Progenitor cell of endocrine pancreas (in vitro differentiated cells): ENCODE measurements around the gene HIGD1C. TPM values are rescaled to one million over a fixed set of nuclear protein-coding genes. Genes with fewer than 3 reads are reported as not detected.

Source experiments
- DNase-seq: peaks from one replicate; pipeline ENCODE4 v3.0.0; 2021; ENCODE audit warnings: low spot score; ENCODE audit not compliant: unreplicated experiment
- H3K27ac Mint-ChIP-seq: 2 replicates; pipeline ENCODE4 v1.8.0; 2021; ENCODE audit warnings: mild to moderate bottlenecking, moderate library complexity, mixed read lengths
- H3K27me3 Mint-ChIP-seq: 2 replicates; pipeline ENCODE4 v1.8.0; 2021; ENCODE audit warnings: mixed read lengths
- H3K36me3 Mint-ChIP-seq: 2 replicates; pipeline ENCODE4 v1.8.0; 2022; ENCODE audit warnings: mixed read lengths; ENCODE audit not compliant: insufficient read depth
- H3K4me1 Mint-ChIP-seq: 2 replicates; pipeline ENCODE4 v1.8.0; 2021; ENCODE audit warnings: low read depth, mixed read lengths
- H3K4me3 Mint-ChIP-seq: 2 replicates; pipeline ENCODE4 v1.8.0; 2021; ENCODE audit warnings: low read depth, mild to moderate bottlenecking, moderate library complexity, mixed read lengths
- H3K9me3 Mint-ChIP-seq: 2 replicates; pipeline ENCODE4 v1.8.0; 2021; ENCODE audit warnings: low read depth, mixed read lengths
- CTCF ChIP-seq: fragments of 200-600 bp; sonication (generic); IDR thresholded peaks from one replicate; pipeline ENCODE4 v1.5.0; 2021; ENCODE audit warnings: antibody characterized with exemption, mild to moderate bottlenecking; ENCODE audit not compliant: unreplicated experiment
- total RNA-seq: library from RNA; stranded (reverse); gene quantifications from 2 replicates; pipeline ENCODE4 v1.2.1, GENCODE V29; 2021

HIGD1C gene
- total RNA-seq, 1 donor from 2014 or later: not detected

DNA sequence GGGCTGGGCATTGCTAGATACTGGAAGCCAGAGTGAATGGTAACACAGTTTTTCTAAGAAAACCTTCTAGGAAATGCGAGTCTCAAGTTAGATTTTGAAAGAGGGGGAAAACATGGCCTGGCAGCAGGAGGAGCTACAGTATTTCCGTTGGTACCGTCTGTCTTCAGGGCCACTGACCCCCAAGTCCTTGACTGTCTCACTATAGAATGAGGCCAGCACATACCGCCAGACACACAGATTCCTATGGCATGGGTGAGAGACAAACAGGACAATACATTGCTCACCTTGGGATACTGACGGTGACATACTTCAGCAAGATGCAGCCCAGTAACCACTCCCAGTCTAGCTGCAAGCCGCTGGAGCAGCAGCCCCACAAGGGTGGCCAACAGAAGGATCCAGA lies 52.2 kb downstream of the HIGD1C start:
- no peaks in the 10 kb centered on the region for H3K9me3 Mint-ChIP-seq
- DNase-seq: no peak
- peaks cover 16% of the 10 kb centered on the region for H3K4me1 Mint-ChIP-seq
- no peaks in the 10 kb centered on the region for H3K27me3 Mint-ChIP-seq
- no peak for TF ChIP-seq CTCF
- H3K4me3 Mint-ChIP-seq: no peak overlapping the region
- H3K27ac Mint-ChIP-seq: peak overlapping the region; percentile 92
- H3K36me3 Mint-ChIP-seq: peaks cover 34% of the 10 kb centered on the region

GRCh38 chr12:51005030-51005429 lies 52.7 kb downstream of the HIGD1C start:
- Mint-ChIP-seq H3K27ac (peak overlapping the region; percentile 92), H3K27me3 (no peaks in the 10 kb centered on the region), H3K4me3 (no peak overlapping the region), H3K36me3 (peaks cover 34% of the 10 kb centered on the region), H3K4me1 (peaks cover 16% of the 10 kb centered on the region), H3K9me3 (no peaks in the 10 kb centered on the region)
- no peak for TF ChIP-seq CTCF
- DNase-seq: no peak

DNA sequence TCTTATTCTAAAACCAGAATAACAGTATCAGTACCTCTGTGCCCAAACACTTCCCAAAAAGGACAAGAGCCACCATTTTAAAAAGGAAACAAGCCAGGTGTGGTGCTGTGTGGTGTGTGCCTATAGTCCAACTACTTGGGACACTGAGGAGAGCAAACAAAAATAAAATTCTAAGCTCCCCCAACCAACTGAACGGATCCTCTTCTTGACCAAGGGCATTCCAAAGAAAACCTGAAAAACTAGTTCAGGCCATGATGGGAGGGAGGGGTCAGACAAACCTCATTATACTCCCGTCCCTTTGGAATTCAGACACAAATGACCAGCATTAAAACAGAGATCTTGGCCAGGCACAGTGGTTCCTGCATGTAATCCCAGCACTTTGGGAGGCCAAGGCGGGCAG lies 53.3 kb downstream of the HIGD1C start:
- H3K36me3 Mint-ChIP-seq: peaks cover 28% of the 10 kb centered on the region
- H3K27me3 Mint-ChIP-seq: no peaks in the 10 kb centered on the region

GRCh38 chr12:51008329-51009055 lies 56.1 kb downstream of the HIGD1C start:
- DNase-seq: no peak
- peaks cover 19% of the 10 kb centered on the region for H3K4me1 Mint-ChIP-seq
- H3K27ac Mint-ChIP-seq: peak overlapping the region; percentile 39
- TF ChIP-seq CTCF: no peak
- no peak overlapping the region for H3K4me3 Mint-ChIP-seq
- peaks cover 27% of the 10 kb centered on the region for H3K36me3 Mint-ChIP-seq
- no peaks in the 10 kb centered on the region for H3K9me3 Mint-ChIP-seq
- H3K27me3 Mint-ChIP-seq: no peaks in the 10 kb centered on the region

More for the DNA sequence above, 53.3 kb downstream of the HIGD1C start:
- no peak for DNase-seq
- H3K9me3 Mint-ChIP-seq: no peaks in the 10 kb centered on the region
- no peak for TF ChIP-seq CTCF
- H3K27ac Mint-ChIP-seq: peak overlapping the region; percentile 92
- H3K4me3 Mint-ChIP-seq: peak overlapping the region; percentile 29
- peaks cover 16% of the 10 kb centered on the region for H3K4me1 Mint-ChIP-seq

GRCh38 chr12:51009056-51009440 lies 56.7 kb downstream of the HIGD1C start:
- Mint-ChIP-seq H3K9me3 (no peaks in the 10 kb centered on the region), H3K4me1 (peaks cover 19% of the 10 kb centered on the region), H3K27ac (peak overlapping the region; percentile 39), H3K4me3 (no peak overlapping the region), H3K36me3 (peaks cover 25% of the 10 kb centered on the region), H3K27me3 (no peaks in the 10 kb centered on the region)
- TF ChIP-seq CTCF: no peak
- no peak for DNase-seq
